ENCODE measurements around the gene SVEP1.

DNA sequence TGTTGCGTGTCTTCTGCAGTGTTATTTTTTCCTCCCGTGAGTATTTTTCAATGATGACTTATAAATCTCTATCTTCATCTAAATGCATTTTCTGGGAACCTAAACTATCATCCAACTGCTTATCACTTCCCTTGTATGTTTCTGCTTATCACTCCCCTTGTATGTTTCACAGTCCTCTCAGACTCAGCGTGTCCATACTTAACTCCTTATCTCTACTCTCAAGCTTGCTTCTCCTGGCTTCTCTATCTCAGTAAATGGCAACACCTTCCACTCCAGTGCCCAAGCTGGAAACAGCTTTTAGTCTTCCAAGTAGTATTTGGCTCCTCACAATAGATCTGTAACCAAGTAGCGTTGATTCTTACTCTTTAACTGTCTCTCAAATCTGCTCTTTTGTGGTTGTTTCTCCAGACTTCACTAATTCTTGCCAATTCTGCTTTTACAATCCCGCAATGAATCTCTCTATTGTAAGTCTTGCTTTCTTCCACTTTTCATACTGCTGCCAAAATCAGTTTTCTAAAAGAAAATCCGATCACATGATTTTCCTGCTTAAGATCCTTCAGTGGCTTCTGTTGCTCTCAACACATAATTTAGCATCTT lies 208.0 kb downstream of the SVEP1 start:
- TF ChIP-seq, protein P1, sequence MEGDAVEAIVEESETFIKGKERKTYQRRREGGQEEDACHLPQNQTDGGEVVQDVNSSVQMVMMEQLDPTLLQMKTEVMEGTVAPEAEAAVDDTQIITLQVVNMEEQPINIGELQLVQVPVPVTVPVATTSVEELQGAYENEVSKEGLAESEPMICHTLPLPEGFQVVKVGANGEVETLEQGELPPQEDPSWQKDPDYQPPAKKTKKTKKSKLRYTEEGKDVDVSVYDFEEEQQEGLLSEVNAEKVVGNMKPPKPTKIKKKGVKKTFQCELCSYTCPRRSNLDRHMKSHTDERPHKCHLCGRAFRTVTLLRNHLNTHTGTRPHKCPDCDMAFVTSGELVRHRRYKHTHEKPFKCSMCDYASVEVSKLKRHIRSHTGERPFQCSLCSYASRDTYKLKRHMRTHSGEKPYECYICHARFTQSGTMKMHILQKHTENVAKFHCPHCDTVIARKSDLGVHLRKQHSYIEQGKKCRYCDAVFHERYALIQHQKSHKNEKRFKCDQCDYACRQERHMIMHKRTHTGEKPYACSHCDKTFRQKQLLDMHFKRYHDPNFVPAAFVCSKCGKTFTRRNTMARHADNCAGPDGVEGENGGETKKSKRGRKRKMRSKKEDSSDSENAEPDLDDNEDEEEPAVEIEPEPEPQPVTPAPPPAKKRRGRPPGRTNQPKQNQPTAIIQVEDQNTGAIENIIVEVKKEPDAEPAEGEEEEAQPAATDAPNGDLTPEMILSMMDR (conservative IDR thresholded peaks at IDR 0.05; ENCODE audit: low read length) = no peak
- no peak for TF ChIP-seq EZH2phosphoT487 (IDR thresholded peaks at IDR 0.05; ENCODE audit: borderline replicate concordance, low read depth, low read length)
